Measurements from ENCODE around the gene AUTS2. TPM values are rescaled to one million over a fixed set of nuclear protein-coding genes. Genes with fewer than 3 reads are reported as not detected.

The AUTS2 gene
- total and polyA plus RNA-seq, 10 of the 15 experiments (the other 5 are each of a cell fraction or from before 2014, with no cell fraction given): 6.4 to 55.6 (median 21.6) TPM

DNA sequence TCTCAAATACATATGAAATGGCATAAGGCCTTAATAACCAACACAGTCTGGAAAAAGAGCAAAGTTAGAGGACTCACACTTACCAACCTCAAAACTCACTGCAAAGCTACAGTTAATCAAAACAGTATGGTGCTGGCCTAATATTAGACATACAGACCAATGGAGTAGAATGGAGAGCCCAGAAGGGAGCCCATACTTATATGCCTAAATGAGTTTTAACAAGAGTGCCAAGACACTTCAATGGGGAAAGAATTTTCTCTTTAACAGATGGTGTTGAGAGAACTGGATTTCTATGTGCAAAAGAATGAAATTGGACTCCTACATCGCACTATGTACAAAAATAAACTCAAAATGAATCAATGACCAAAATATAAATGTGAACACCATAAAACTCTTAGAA, 522.6 kb downstream of the AUTS2 start:
- in situ Hi-C loops (cut with MboI): no loop called here
- 67% methylated on average over 1 of the region's 1 CpG for WGBS (ENCODE audit: insufficient coverage, insufficient replicate concordance, low lambda C conversion rate, missing lambda C conversion rate)
- no peaks in the 10 kb centered on the region for H3K27me3 ChIP-seq (replicated peaks in 1 of 2; ENCODE audit: control insufficient read depth in 2 of 2, insufficient read depth in 2 of 2, low read length in 1 of 2)
- ATAC-seq (no peak), DNase-seq (ENCODE audit: low read depth, low spot score) (no peak), FAIRE-seq (no peak)
- ChIA-PET CTCF (no interaction called here), POLR2A (no interaction called here), RAD21 (ENCODE audit: unreplicated experiment) (no interaction called here), SMC1A (ENCODE audit: uncharacterized antibody, unreplicated experiment) (interaction anchor here (1.3 kb wide), 1 partner anchor 41 kb away, joined by 3 read pairs; no protein-coding TSS in a partner anchor)
- intact Hi-C loops (cut with micrococcal nuclease; ENCODE audit: unreplicated experiment): no loop called here
- no peaks in the 10 kb centered on the region for H3K79me2 ChIP-seq (ENCODE audit: control insufficient read depth, insufficient read depth, low read length)
- no peak overlapping the region for H3K4me3 ChIP-seq
- H3K4me1 ChIP-seq (ENCODE audit: control insufficient read depth, insufficient read depth, low read length): no peaks in the 10 kb centered on the region
- TF ChIP-seq MYC (IDR thresholded peaks at IDR 0.05; ENCODE audit: insufficient read depth, insufficient read length, insufficient replicate concordance, low read length, severe bottlenecking): no peak
- no peak for TF ChIP-seq SRF (IDR thresholded peaks at IDR 0.05; ENCODE audit: low read depth in 2 of 2, low read length in 2 of 2)
- no peak for TF ChIP-seq ZSCAN29 (IDR thresholded peaks at IDR 0.05)
- no peak for TF ChIP-seq DPF2 (IDR thresholded peaks at IDR 0.05)
- TF ChIP-seq BRCA1 (IDR thresholded peaks at IDR 0.05; ENCODE audit: low read depth, low read length): no peak
- no peak for TF ChIP-seq NKRF (conservative IDR thresholded peaks at IDR 0.05)
- TF ChIP-seq EP300 (IDR thresholded peaks at IDR 0.05; ENCODE audit: borderline replicate concordance in 1 of 2, control insufficient read depth in 1 of 2, low read depth in 2 of 2, low read length in 2 of 2): no peak
- no peak for TF ChIP-seq PML (IDR thresholded peaks at IDR 0.05; ENCODE audit: low read length)
- TF ChIP-seq EED (IDR thresholded peaks at IDR 0.05; ENCODE audit: low read depth): no peak
- no peak for TF ChIP-seq RUNX3 (IDR thresholded peaks at IDR 0.05; ENCODE audit: low read length)
- TF ChIP-seq ETV6 (conservative IDR thresholded peaks at IDR 0.05 in 1 of 2, IDR thresholded peaks at IDR 0.05 in 1 of 2; ENCODE audit: borderline replicate concordance in 1 of 2, low read depth in 1 of 2): no peak
- no peak for TF ChIP-seq NFXL1 (IDR thresholded peaks at IDR 0.05; ENCODE audit: borderline replicate concordance)
- no peak overlapping the region for H2AFZ ChIP-seq (ENCODE audit: control insufficient read depth, low read depth, low read length)
- no peak overlapping the region for H3K27ac ChIP-seq (ENCODE audit: control insufficient read depth, insufficient read depth)
- H3K4me2 ChIP-seq (ENCODE audit: control insufficient read depth, insufficient read depth): no peak overlapping the region
- no TSS peak for BruUV-seq (replicated peaks)
- H3K9me3 ChIP-seq (replicated peaks; ENCODE audit: control insufficient read depth, insufficient read depth, low read length): peaks cover 8% of the 10 kb centered on the region
- no peaks in the 10 kb centered on the region; a peak in 1 of 4 replicates for H3K36me3 ChIP-seq (ENCODE audit: control insufficient read depth in 2 of 2, insufficient read depth in 2 of 2, low read length in 1 of 2)
- H4K20me1 ChIP-seq (ENCODE audit: control insufficient read depth, insufficient read depth): no peaks in the 10 kb centered on the region
- H3K9ac ChIP-seq (ENCODE audit: control insufficient read depth, insufficient read depth, low read length): no peak overlapping the region

All from GM12878 (cell line).